B cell (primary cell): ENCODE results near the gene SLU7.

Experiments
- EZH2 ChIP-seq: IDR thresholded peaks from 2 replicates; pipeline ENCODE4 v1.6.1; 2012; ENCODE audit warnings: borderline replicate concordance, low read depth, mild to moderate bottlenecking, moderate library complexity, low read length; ENCODE audit not compliant: insufficient read depth, poor library complexity, severe bottlenecking
- TF ChIP-seq, protein P1 (sequence below): fragments of 200-600 bp; IDR thresholded peaks from one replicate; pipeline ENCODE4 v1.8.0; 2022; ENCODE audit warnings: antibody characterized with exemption, mild to moderate bottlenecking

- TF ChIP-seq, protein P1, sequence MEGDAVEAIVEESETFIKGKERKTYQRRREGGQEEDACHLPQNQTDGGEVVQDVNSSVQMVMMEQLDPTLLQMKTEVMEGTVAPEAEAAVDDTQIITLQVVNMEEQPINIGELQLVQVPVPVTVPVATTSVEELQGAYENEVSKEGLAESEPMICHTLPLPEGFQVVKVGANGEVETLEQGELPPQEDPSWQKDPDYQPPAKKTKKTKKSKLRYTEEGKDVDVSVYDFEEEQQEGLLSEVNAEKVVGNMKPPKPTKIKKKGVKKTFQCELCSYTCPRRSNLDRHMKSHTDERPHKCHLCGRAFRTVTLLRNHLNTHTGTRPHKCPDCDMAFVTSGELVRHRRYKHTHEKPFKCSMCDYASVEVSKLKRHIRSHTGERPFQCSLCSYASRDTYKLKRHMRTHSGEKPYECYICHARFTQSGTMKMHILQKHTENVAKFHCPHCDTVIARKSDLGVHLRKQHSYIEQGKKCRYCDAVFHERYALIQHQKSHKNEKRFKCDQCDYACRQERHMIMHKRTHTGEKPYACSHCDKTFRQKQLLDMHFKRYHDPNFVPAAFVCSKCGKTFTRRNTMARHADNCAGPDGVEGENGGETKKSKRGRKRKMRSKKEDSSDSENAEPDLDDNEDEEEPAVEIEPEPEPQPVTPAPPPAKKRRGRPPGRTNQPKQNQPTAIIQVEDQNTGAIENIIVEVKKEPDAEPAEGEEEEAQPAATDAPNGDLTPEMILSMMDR: no peak
- TF ChIP-seq EZH2: no peak
Observed at GRCh38 chr5:160442824-160443431, 24.0 kb upstream of the SLU7 start.
